Germinal center (tissue), 1 donor: Measurements from ENCODE around the gene ATP6V0C.

ENCODE experiments used
- DNase-seq: peaks from one replicate; pipeline ENCODE4 v3.0.0; 2012; ENCODE audit warnings: mixed read lengths, low spot score

ATP6V0C gene

DNA sequence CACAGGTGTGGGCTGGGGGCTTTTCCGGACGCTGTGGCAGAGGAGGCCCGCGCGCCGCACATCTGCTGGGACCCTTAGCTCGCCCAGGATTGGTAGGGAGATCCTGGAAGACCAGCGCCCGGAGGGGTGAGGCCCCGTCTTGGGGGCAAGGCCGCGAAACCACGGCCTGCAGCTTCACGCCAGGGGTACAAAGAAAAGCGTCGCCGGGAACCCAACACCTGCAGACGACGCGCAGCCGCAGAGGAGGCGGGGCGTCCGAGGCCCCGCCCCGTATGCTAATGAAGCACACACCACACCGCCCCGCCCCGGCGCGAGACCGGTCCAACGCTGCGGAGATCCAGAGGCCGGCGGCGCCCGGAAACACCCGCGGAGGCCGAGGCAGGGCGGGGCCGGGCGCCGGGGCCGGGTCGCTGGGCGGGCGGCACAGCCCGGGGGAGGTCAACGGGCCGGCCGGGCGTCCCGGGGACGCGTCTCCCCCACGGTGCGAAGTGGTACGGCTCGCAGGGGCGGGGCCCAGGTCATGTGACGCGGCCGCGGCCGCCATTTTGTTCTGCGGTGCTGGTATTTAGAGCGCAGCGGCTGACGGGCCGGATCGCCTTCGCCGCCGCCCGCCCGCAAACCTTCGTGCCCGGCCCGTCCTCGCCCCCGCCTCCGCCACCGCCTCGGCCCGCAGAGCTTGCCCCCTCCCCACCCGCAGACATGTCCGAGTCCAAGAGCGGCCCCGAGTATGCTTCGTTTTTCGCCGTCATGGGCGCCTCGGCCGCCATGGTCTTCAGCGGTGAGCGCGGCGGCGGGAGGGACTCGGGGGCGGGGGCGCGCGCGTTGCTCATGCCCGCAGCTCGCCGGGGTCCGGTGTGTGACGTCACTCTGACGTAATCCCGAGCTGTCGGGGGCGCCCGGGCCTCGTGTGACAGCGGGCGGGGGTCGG, at the start of gene ATP6V0C:
TSS of gene ATP6V0C (plus strand) at position 548 of the 928 bp plus-strand sequence. CDS start at position 700, 152 bp downstream.
- peak; percentile 96 for DNase-seq

DNA sequence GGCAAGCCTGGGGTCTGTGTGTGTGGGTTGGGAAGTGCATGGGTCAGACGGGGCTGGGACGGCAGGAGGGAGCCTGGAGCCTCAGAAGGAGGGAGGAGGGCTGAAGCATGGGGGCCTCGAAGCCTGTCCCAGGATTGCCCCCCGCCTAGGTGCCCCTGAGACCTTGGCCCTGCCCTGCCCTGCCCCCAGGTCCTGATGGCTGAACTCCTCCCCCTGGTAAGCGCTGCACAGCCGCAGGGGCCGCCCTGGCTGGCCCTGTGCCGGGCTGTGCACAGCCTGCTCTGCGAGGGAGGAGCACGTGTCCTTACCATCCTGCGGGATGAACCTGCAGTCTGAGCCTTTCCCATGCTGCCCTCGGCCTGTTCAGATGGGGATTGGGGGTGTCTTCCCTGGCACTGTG, 49.4 kb upstream of the ATP6V0C start:
- DNase-seq: no peak

- DNase-seq: no peak
These were observed 47.9 kb upstream of the ATP6V0C start for GRCh38 chr16:2465653-2466415.

DNA sequence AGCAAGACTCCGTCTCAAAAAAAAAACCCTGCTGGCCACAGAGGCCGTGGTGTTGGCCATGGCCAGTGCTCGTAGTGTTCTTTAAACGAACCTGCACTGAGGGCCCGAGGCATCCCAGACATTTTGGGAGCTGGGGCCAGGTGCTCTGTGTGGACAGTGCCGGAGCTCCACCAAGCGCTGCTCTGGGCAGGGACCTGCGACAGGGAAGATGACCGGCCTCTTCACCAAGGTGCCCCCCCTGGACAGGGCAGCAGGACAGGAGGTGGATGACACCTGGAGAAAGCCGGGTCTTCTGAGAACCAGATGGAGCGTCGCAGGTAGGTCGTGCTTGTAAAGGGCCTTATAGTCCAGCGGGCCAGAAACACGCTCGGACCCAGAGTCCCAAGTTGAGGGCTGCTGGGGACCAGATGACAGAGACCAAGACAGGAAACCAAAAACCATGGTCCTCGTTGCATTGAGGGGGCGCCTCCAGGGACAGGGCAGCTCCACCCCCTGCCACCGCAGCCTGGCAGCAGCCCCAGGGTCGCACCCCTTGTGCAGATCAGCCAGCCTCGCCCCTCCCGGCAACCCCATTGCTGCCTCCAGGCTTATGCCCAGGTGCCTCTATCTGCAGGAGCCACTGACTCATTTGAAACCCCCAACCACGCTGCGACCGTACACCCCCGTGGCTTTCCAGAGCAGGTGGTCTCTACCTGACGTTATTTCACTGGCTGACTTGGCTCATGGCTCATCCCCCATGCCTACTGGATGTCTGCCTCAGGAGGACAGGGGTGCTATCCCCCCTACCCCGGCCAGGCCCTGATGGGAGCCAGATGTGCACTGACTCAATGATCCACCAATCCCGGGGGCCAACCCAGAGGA, 46.9 kb upstream of the ATP6V0C start:
- no peak for DNase-seq

- DNase-seq: no peak
These were observed 46.1 kb upstream of the ATP6V0C start for GRCh38 chr16:2467528-2468232.

GRCh38 chr16:2468233-2468724, 45.5 kb upstream of the ATP6V0C start:
- DNase-seq: no peak

- DNase-seq: peak; percentile 92
These were observed 44.9 kb upstream of the ATP6V0C start for GRCh38 chr16:2468725-2469398.

- DNase-seq: no peak
These were observed 44.1 kb upstream of the ATP6V0C start for GRCh38 chr16:2469399-2470233.

DNA sequence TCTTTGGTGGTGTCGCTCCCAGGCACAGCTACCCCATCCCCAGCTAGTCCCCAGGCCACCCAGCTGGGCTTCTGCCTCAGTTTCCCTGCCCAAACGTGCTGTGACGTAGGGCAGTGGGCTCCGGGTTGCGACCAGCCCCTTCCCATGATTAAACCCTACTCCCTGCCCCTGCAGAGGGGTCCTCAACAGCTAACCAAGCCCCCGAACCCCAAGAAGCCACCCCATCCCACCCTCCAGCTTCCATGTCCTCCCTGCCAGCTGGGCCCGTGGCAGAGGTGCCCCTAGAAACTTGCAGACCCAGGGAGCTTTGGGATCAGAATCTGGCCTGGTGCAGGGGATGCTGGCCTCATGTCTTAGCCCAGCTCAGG, 43.5 kb upstream of the ATP6V0C start:
- DNase-seq: no peak

DNA sequence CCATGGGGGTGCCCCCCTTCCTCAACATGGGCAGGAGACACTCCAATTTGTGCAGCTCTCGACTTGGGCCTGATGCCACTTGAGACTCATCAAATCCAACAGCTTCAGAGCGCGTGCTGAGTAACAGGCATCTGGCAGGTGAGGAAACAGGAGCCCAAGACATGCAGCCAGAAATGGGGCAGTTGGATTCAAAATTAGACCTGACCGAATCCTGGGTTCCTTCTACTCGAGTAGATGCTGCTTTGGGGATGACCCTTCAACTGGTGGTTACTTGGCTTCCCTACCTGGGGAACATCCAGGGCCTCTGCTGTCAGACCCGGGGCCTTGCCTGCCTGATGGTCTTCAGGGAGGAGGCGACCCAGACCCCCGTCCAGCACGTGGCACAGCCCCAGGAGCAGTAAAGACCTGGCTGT, 43.1 kb upstream of the ATP6V0C start:
- DNase-seq: no peak

GRCh38 chr16:2471016-2471652, 42.6 kb upstream of the ATP6V0C start, which contains the start of gene NTN3:
Gene NTN3 (plus strand): TSS chr16:2471297. CDS start chr16:2471702, 405 bp downstream.
- DNase-seq: no peak

GRCh38 chr16:2471653-2472487, 41.9 kb upstream of the ATP6V0C start:
- DNase-seq: no peak

DNA sequence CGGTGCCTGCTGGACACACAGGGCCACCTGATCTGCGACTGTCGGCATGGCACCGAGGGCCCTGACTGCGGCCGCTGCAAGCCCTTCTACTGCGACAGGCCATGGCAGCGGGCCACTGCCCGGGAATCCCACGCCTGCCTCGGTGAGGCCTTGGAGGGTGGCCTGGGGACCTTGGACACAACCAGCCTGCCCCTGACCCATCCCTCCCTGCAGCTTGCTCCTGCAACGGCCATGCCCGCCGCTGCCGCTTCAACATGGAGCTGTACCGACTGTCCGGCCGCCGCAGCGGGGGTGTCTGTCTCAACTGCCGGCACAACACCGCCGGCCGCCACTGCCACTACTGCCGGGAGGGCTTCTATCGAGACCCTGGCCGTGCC, 41.3 kb upstream of the ATP6V0C start:
- no peak for DNase-seq

GRCh38 chr16:2472885-2473445, 40.8 kb upstream of the ATP6V0C start:
- DNase-seq: no peak

- no peak for DNase-seq
These were observed 40.3 kb upstream of the ATP6V0C start for GRCh38 chr16:2473446-2473926.

DNA sequence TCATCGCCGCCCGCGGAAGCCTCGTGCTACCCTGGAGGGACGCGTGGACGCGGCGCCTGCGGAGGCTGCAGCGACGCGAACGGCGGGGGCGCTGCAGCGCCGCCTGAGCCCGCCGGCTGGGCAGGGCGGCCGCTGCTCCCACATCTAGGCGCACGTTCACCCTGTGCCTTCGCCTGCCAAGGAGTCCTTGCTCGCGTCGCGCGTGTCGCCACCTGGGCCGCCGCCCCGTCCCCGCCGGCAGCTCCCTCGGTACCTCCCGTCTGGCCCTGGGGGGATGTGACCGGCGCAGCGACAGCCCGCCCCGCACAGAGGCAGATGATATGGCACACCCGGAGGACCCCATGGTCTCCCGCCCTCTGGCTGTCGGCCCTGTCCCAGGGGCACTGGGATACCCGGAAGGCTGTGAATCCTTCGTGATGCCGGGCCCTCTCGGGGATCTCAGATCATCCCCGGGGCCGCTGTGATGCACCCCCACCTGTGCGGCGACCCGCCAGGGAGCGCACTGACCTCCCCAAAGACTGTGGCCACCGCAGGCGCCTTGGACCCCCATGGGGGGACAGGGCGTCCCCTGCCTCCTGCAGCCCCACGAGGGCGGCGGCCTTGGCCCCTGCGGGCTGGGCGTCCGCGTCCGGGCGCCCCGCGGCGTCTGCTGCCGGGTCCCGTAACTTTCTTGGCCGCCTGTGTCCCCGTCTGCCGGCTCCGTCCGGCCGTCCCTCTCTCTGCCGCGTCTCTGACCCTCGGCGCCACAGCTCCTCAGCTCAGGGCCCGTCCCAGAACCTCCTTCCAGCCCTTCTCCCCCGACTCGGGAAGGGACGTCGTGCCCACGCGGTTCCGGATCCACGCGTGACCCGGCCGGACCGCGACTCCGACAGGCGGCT, 39.5 kb upstream of the ATP6V0C start:
- DNase-seq: peak; percentile 73
